ENCODE measurements around the gene ATF6. TPM values are rescaled to one million over a fixed set of nuclear protein-coding genes. Genes with fewer than 3 reads are reported as not detected.

The ATF6 gene
- total and polyA plus RNA-seq, 4 donors, result 10.0 to 22.5 (median 13.4) TPM

DNA sequence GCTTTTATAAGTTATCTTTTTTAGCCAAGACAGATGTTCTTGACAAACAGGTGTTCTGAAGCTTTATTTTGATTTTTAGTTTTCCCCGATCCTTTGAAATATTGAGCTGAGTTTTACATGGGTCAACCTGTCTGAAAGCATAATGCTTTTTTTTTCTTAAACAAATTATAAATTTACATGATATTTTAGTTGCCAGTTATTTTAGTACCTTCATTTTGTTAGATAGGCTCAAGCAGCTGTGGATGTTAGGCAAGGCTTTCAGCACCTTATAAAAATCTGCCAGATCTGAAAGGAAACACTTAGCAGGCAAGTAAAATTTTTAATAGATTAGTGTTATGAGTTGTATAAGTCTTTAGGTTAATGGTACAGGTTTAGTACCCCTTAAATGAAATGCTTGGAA lies 33.7 kb downstream of the ATF6 start:
- peaks cover 2 to 58% (median 55%) of the 10 kb centered on the region in 4 donors for H3K36me3 ChIP-seq (ENCODE audit: control insufficient read depth in 4 of 4, insufficient read depth in 3 of 4, low read depth in 1 of 4, low read length in 3 of 4)
- H3K27ac ChIP-seq (ENCODE audit: low read depth in 1 of 2, low read length in 2 of 2), result no peak overlapping the region
- 100% methylated on average over 1 of the region's 1 CpG for WGBS
- H3K9me3 ChIP-seq (ENCODE audit: control insufficient read depth in 4 of 4, low read length in 3 of 4), result no peaks in the 10 kb centered on the region
- no peaks in the 10 kb centered on the region for H3K27me3 ChIP-seq (ENCODE audit: control insufficient read depth in 4 of 4, insufficient read depth in 4 of 4, low read length in 3 of 4)
- H3K4me3 ChIP-seq (ENCODE audit: low read depth in 1 of 3, low read length in 3 of 3), result no peak overlapping the region
- H3K9ac ChIP-seq (ENCODE audit: low read depth in 1 of 2, low read length in 2 of 2), result no peak overlapping the region
- no peak for TF ChIP-seq FOXA1 (IDR thresholded peaks at IDR 0.05)
- TF ChIP-seq, protein P1, sequence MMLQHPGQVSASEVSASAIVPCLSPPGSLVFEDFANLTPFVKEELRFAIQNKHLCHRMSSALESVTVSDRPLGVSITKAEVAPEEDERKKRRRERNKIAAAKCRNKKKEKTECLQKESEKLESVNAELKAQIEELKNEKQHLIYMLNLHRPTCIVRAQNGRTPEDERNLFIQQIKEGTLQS (IDR thresholded peaks at IDR 0.05), result no peak
- TF ChIP-seq, protein P2, sequence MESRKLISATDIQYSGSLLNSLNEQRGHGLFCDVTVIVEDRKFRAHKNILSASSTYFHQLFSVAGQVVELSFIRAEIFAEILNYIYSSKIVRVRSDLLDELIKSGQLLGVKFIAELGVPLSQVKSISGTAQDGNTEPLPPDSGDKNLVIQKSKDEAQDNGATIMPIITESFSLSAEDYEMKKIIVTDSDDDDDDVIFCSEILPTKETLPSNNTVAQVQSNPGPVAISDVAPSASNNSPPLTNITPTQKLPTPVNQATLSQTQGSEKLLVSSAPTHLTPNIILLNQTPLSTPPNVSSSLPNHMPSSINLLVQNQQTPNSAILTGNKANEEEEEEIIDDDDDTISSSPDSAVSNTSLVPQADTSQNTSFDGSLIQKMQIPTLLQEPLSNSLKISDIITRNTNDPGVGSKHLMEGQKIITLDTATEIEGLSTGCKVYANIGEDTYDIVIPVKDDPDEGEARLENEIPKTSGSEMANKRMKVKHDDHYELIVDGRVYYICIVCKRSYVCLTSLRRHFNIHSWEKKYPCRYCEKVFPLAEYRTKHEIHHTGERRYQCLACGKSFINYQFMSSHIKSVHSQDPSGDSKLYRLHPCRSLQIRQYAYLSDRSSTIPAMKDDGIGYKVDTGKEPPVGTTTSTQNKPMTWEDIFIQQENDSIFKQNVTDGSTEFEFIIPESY (IDR thresholded peaks at IDR 0.05), result no peak
- H3K4me1 ChIP-seq (ENCODE audit: control insufficient read depth in 4 of 4, insufficient read depth in 4 of 4, low read length in 3 of 4), result no peaks in the 10 kb centered on the region
- no peak for DNase-seq (ENCODE audit: low spot score)

DNA sequence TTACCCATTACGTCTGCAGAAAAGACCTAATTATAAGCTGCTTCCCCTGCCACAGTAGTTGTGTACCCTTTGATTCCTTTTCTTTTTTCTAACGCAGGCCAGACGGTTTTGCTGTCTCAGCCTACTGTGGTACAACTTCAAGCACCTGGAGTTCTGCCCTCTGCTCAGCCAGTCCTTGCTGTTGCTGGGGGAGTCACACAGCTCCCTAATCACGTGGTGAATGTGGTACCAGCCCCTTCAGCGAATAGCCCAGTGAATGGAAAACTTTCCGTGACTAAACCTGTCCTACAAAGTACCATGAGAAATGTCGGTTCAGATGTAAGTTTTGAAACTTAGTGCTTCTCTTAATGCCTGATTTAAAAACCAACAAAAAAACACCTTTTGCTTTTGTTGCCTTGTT lies 35.8 kb downstream of the ATF6 start:
- Histone ChIP-seq H3K4me1 (ENCODE audit: control insufficient read depth in 4 of 4, insufficient read depth in 4 of 4, low read length in 3 of 4) (no peaks in the 10 kb centered on the region), H3K9me3 (ENCODE audit: control insufficient read depth in 4 of 4, low read length in 3 of 4) (no peaks in the 10 kb centered on the region), H3K9ac (ENCODE audit: low read depth in 1 of 2, low read length in 2 of 2) (no peak overlapping the region), H3K4me3 (ENCODE audit: low read depth in 1 of 3, low read length in 3 of 3) (no peak overlapping the region), H3K27me3 (ENCODE audit: control insufficient read depth in 4 of 4, insufficient read depth in 4 of 4, low read length in 3 of 4) (no peaks in the 10 kb centered on the region), H3K27ac (ENCODE audit: low read depth in 1 of 2, low read length in 2 of 2) (no peak overlapping the region), H3K36me3 (ENCODE audit: control insufficient read depth in 4 of 4, insufficient read depth in 3 of 4, low read depth in 1 of 4, low read length in 3 of 4) (peaks cover 0 to 56% (median 41%) of the 10 kb centered on the region in 4 donors)
- 89% methylated on average over 7 of the region's 7 CpGs for WGBS
- DNase-seq (ENCODE audit: low spot score), result no peak
- no peak for TF ChIP-seq YY1 (IDR thresholded peaks at IDR 0.05)
- no peak for TF ChIP-seq TAF1 (conservative IDR thresholded peaks at IDR 0.05)
- no peak for TF ChIP-seq RAD21 (IDR thresholded peaks at IDR 0.05)
- TF ChIP-seq GABPA (IDR thresholded peaks at IDR 0.05 in 1 of 2, conservative IDR thresholded peaks at IDR 0.05 in 1 of 2), result no peak
- TF ChIP-seq, protein P2 (IDR thresholded peaks at IDR 0.05), result no peak
- no peak for TF ChIP-seq HNF4G (IDR thresholded peaks at IDR 0.05)
- no peak for TF ChIP-seq HNF4A (conservative IDR thresholded peaks at IDR 0.05)
- TF ChIP-seq FOXA1 (IDR thresholded peaks at IDR 0.05), result no peak
- no peak for TF ChIP-seq FOXA2 (IDR thresholded peaks at IDR 0.05)
- TF ChIP-seq JUND (IDR thresholded peaks at IDR 0.05), result no peak
- no peak for TF ChIP-seq RXRA (IDR thresholded peaks at IDR 0.05)
- TF ChIP-seq, protein P1 (IDR thresholded peaks at IDR 0.05), result no peak
- TF ChIP-seq, protein P3, sequence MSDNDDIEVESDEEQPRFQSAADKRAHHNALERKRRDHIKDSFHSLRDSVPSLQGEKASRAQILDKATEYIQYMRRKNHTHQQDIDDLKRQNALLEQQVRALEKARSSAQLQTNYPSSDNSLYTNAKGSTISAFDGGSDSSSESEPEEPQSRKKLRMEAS (IDR thresholded peaks at IDR 0.05), result no peak
- no peak for TF ChIP-seq NR2F2 (IDR thresholded peaks at IDR 0.05)
- no peak for TF ChIP-seq EGR1 (IDR thresholded peaks at IDR 0.05; ENCODE audit: low read depth in 2 of 2)
- TF ChIP-seq, protein P4, sequence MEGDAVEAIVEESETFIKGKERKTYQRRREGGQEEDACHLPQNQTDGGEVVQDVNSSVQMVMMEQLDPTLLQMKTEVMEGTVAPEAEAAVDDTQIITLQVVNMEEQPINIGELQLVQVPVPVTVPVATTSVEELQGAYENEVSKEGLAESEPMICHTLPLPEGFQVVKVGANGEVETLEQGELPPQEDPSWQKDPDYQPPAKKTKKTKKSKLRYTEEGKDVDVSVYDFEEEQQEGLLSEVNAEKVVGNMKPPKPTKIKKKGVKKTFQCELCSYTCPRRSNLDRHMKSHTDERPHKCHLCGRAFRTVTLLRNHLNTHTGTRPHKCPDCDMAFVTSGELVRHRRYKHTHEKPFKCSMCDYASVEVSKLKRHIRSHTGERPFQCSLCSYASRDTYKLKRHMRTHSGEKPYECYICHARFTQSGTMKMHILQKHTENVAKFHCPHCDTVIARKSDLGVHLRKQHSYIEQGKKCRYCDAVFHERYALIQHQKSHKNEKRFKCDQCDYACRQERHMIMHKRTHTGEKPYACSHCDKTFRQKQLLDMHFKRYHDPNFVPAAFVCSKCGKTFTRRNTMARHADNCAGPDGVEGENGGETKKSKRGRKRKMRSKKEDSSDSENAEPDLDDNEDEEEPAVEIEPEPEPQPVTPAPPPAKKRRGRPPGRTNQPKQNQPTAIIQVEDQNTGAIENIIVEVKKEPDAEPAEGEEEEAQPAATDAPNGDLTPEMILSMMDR (IDR thresholded peaks at IDR 0.05; ENCODE audit: low read depth, low read length, missing input control), result no peak
- TF ChIP-seq SP1 (IDR thresholded peaks at IDR 0.05), result no peak
- TF ChIP-seq, protein P5, sequence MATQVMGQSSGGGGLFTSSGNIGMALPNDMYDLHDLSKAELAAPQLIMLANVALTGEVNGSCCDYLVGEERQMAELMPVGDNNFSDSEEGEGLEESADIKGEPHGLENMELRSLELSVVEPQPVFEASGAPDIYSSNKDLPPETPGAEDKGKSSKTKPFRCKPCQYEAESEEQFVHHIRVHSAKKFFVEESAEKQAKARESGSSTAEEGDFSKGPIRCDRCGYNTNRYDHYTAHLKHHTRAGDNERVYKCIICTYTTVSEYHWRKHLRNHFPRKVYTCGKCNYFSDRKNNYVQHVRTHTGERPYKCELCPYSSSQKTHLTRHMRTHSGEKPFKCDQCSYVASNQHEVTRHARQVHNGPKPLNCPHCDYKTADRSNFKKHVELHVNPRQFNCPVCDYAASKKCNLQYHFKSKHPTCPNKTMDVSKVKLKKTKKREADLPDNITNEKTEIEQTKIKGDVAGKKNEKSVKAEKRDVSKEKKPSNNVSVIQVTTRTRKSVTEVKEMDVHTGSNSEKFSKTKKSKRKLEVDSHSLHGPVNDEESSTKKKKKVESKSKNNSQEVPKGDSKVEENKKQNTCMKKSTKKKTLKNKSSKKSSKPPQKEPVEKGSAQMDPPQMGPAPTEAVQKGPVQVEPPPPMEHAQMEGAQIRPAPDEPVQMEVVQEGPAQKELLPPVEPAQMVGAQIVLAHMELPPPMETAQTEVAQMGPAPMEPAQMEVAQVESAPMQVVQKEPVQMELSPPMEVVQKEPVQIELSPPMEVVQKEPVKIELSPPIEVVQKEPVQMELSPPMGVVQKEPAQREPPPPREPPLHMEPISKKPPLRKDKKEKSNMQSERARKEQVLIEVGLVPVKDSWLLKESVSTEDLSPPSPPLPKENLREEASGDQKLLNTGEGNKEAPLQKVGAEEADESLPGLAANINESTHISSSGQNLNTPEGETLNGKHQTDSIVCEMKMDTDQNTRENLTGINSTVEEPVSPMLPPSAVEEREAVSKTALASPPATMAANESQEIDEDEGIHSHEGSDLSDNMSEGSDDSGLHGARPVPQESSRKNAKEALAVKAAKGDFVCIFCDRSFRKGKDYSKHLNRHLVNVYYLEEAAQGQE (IDR thresholded peaks at IDR 0.05), result no peak

Data from liver (tissue), 9 donors.